Measurements from ENCODE around the gene ZNF438.

DNA sequence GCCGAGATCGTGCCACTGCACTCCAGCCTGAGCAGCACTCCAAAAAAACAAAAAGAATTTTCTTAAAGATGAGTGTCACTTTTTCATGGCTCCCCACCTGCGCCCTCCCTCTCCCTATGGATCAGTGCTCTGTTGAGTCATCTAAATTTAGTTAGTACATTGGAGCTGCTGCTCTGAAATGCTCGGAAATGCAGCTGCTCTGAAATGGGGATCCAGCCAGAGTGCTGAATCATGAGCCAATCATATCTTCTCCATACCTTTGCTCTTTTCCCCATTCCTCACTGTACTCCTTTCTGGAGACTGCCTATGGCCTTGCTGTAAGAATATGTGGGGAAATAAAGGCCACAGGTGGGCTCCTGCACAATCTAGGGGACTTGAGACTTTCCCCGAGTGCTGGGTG lies 188.8 kb downstream of the ZNF438 start:
- TF ChIP-seq, protein P1, sequence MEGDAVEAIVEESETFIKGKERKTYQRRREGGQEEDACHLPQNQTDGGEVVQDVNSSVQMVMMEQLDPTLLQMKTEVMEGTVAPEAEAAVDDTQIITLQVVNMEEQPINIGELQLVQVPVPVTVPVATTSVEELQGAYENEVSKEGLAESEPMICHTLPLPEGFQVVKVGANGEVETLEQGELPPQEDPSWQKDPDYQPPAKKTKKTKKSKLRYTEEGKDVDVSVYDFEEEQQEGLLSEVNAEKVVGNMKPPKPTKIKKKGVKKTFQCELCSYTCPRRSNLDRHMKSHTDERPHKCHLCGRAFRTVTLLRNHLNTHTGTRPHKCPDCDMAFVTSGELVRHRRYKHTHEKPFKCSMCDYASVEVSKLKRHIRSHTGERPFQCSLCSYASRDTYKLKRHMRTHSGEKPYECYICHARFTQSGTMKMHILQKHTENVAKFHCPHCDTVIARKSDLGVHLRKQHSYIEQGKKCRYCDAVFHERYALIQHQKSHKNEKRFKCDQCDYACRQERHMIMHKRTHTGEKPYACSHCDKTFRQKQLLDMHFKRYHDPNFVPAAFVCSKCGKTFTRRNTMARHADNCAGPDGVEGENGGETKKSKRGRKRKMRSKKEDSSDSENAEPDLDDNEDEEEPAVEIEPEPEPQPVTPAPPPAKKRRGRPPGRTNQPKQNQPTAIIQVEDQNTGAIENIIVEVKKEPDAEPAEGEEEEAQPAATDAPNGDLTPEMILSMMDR (IDR thresholded peaks at IDR 0.05), result no peak
- TF ChIP-seq POLR2AphosphoS5 (IDR thresholded peaks at IDR 0.05) (no peak), POLR2A (IDR thresholded peaks at IDR 0.05) (no peak)
